ENCODE data around the gene NPHP4.

The NPHP4 gene

GRCh38 chr1:5903680-5904079 is 88.5 kb downstream of the NPHP4 start:
- CTCF ChIA-PET: interaction anchor here (2.2 kb wide), 1 partner anchor 12 kb away, joined by 6 read pairs; no protein-coding TSS in a partner anchor
- POLR2A ChIA-PET: no interaction called here
- TF ChIP-seq, protein P1, sequence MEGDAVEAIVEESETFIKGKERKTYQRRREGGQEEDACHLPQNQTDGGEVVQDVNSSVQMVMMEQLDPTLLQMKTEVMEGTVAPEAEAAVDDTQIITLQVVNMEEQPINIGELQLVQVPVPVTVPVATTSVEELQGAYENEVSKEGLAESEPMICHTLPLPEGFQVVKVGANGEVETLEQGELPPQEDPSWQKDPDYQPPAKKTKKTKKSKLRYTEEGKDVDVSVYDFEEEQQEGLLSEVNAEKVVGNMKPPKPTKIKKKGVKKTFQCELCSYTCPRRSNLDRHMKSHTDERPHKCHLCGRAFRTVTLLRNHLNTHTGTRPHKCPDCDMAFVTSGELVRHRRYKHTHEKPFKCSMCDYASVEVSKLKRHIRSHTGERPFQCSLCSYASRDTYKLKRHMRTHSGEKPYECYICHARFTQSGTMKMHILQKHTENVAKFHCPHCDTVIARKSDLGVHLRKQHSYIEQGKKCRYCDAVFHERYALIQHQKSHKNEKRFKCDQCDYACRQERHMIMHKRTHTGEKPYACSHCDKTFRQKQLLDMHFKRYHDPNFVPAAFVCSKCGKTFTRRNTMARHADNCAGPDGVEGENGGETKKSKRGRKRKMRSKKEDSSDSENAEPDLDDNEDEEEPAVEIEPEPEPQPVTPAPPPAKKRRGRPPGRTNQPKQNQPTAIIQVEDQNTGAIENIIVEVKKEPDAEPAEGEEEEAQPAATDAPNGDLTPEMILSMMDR (IDR thresholded peaks at IDR 0.05; ENCODE audit: control extremely low read depth, extremely low read depth, low read depth, missing control alignments): no peak
- no peak for DNase-seq (ENCODE audit: extremely low spot score)

DNA sequence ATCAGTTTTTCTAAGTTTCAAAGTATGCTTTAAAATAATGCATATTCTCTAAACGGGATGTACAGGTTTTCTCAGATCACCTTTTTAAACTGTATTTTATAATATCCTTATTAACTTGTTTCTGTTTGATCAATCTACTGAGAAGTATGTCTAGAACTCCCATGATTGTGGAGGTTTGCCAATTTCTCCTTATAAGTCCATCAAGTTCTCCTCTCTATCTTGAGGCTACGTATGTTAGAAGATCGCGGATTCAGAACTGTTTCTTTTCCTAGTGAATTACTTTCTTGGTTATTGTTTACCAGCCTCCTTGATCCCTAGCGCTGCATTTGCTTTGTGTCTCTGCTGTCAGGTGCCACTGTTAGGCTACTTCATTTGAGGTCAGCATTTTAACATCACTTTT is 89.2 kb downstream of the NPHP4 start:
- ChIA-PET POLR2A (no interaction called here), CTCF (interaction anchor here (2.2 kb wide), 1 partner anchor 12 kb away, joined by 6 read pairs; no protein-coding TSS in a partner anchor)
- DNase-seq (ENCODE audit: extremely low spot score): no peak
- TF ChIP-seq, protein P1 (IDR thresholded peaks at IDR 0.05; ENCODE audit: control extremely low read depth, extremely low read depth, low read depth, missing control alignments): no peak

DNA sequence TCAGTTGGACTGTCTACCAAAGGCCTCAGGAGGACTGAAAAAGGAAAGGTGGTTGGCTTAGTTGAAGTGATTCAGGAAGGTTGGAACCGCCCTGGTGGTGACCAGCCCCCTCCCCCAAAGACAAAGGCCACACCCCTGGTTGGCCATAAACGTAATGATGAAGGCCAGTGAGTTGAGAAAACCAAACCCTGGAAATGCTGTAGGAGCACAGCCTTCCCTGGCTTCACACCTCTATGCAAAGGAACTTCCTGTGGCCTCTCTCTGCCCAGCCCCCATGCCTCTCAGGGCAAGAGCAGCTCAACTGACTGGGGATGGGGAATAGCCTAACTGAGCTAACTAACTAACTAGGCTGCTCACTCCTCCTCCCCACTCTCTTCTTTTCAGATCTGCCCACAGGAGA is 90.4 kb downstream of the NPHP4 start:
- POLR2A ChIA-PET: no interaction called here
- no peak for DNase-seq (ENCODE audit: extremely low spot score)
- CTCF ChIA-PET: interaction anchor here (2.2 kb wide), 1 partner anchor 14 kb away, joined by 6 read pairs; no protein-coding TSS in a partner anchor

DNA sequence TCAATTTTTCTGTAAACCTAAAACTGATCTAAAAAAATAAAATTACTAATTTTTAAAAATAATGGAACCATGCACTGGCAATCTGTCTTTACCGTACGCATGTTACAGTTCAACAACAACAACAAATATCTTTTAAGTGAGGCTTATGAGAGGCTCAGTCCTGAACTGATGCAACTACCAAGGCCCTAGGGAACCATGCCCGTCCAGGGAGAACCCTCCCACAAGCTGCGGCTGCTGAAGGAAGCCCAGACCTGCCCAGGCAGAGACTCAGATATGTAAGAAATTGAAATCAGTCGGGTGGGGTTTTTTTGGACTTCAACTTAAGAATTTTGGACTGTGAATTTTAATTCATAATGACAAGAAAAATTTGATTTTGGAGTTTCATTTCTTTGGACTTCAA is 91.1 kb downstream of the NPHP4 start:
- POLR2A ChIA-PET: no interaction called here
- DNase-seq (ENCODE audit: extremely low spot score): no peak
- TF ChIP-seq, protein P1 (IDR thresholded peaks at IDR 0.05; ENCODE audit: control extremely low read depth, extremely low read depth, low read depth, missing control alignments): no peak
- CTCF ChIA-PET: no interaction called here

More for the DNA sequence above, 90.4 kb downstream of the NPHP4 start:
- TF ChIP-seq, protein P1 (IDR thresholded peaks at IDR 0.05; ENCODE audit: control extremely low read depth, extremely low read depth, low read depth, missing control alignments): no peak

- no peak for DNase-seq (ENCODE audit: extremely low spot score)
- ChIA-PET CTCF (no interaction called here), POLR2A (no interaction called here)
- TF ChIP-seq, protein P1 (IDR thresholded peaks at IDR 0.05; ENCODE audit: control extremely low read depth, extremely low read depth, low read depth, missing control alignments): no peak
Observed at GRCh38 chr1:5898266-5898665, 94.0 kb downstream of the NPHP4 start.

- CTCF ChIA-PET: interaction anchor here (1.1 kb wide), 1 partner anchor 9 kb away, joined by 4 read pairs; no protein-coding TSS in a partner anchor
- no peak for DNase-seq (ENCODE audit: extremely low spot score)
- POLR2A ChIA-PET: no interaction called here
- TF ChIP-seq, protein P1 (IDR thresholded peaks at IDR 0.05; ENCODE audit: control extremely low read depth, extremely low read depth, low read depth, missing control alignments): no peak
Observed at GRCh38 chr1:5896706-5897660, 95.2 kb downstream of the NPHP4 start.

Measured in GM10248 (cell line).